Germinal center (tissue), 1 donor: ENCODE results near the gene PRKD3.

Experiments
- DNase-seq: peaks from one replicate; pipeline ENCODE4 v3.0.0; 2012; ENCODE audit warnings: mixed read lengths, low spot score

Gene PRKD3

GRCh38 chr2:37324786-37325624 is at the start of gene PRKD3:
PRKD3 (minus strand) TSS chr2:37324833; CDS start chr2:37316524, 8,309 bp downstream.
- DNase-seq: peak; percentile 80

GRCh38 chr2:37372000-37372399 is 47.4 kb upstream of the PRKD3 start:
- DNase-seq: no peak

- no peak for DNase-seq
These were observed 46.0 kb upstream of the PRKD3 start for GRCh38 chr2:37370666-37371065.

GRCh38 chr2:37367984-37368383 is 43.4 kb upstream of the PRKD3 start:
- no peak for DNase-seq

GRCh38 chr2:37367310-37367709 is 42.7 kb upstream of the PRKD3 start:
- DNase-seq: no peak

GRCh38 chr2:37366773-37367172 is 42.1 kb upstream of the PRKD3 start:
- DNase-seq: no peak

- no peak for DNase-seq
These were observed 41.0 kb upstream of the PRKD3 start for GRCh38 chr2:37365669-37366068.

GRCh38 chr2:37364351-37364750 is 39.7 kb upstream of the PRKD3 start:
- no peak for DNase-seq

GRCh38 chr2:37361994-37362698 is 37.5 kb upstream of the PRKD3 start:
- DNase-seq: no peak

- no peak for DNase-seq
These were observed 36.7 kb upstream of the PRKD3 start for GRCh38 chr2:37361216-37361815.

- DNase-seq: no peak
These were observed 33.8 kb upstream of the PRKD3 start for GRCh38 chr2:37358466-37358865.

- no peak for DNase-seq
These were observed 32.9 kb upstream of the PRKD3 start for GRCh38 chr2:37357530-37357929.

GRCh38 chr2:37357069-37357468 is 32.4 kb upstream of the PRKD3 start:
- no peak for DNase-seq

GRCh38 chr2:37356299-37356698 is 31.7 kb upstream of the PRKD3 start:
- no peak for DNase-seq

GRCh38 chr2:37355735-37356134 is 31.1 kb upstream of the PRKD3 start:
- DNase-seq: no peak

GRCh38 chr2:37354531-37354930 is 29.9 kb upstream of the PRKD3 start:
- no peak for DNase-seq

GRCh38 chr2:37350034-37350433 is 25.4 kb upstream of the PRKD3 start:
- DNase-seq: peak; percentile 43

- DNase-seq: peak; percentile 43
These were observed 24.7 kb upstream of the PRKD3 start for GRCh38 chr2:37349231-37349860.

GRCh38 chr2:37348155-37348554 is 23.5 kb upstream of the PRKD3 start:
- DNase-seq: no peak

- DNase-seq: peak; percentile 91
These were observed 20.1 kb upstream of the PRKD3 start, which contains the start of gene QPCT for GRCh38 chr2:37344453-37345361. QPCT (plus strand) TSS chr2:37344630; CDS start chr2:37344732, 102 bp downstream.
